HEK293 (cell line): ENCODE results near the gene CDIPT.

ENCODE experiments used
- CTCF ChIA-PET: fragments of 350-600 bp; formaldehyde crosslinking; extraction: SDS; loops from one replicate; lab custom pipeline; 2021; ENCODE audit warnings: antibody characterized with exemption; lab: Yijun Ruan, JAX
- POLR2A ChIA-PET: fragments of 300-600 bp; formaldehyde crosslinking; extraction: SDS; loops from one replicate; lab custom pipeline; 2020; ENCODE audit warnings: antibody characterized with exemption, inconsistent platforms; lab: Yijun Ruan, JAX
- H3K27ac ChIP-seq: fragments of 200-500 bp; sonication (Bioruptor generic); 2 replicates; pipeline ENCODE4 v1.5.1; 2014; ENCODE audit warnings: low read depth, low read length, control low read depth, inconsistent platforms; ENCODE audit errors: extremely low read depth
- H3K36me3 ChIP-seq, 2 experiments: fragments of 200-500 bp in 1 of 2; sonication (Bioruptor generic) in 1 of 2; 1 replicate in 1 of 2; 2 replicates in 1 of 2; pipeline ENCODE4 v1.5.1; 2014 to 2017; ENCODE audit warnings: inconsistent platforms in 2 of 2, low read length in 2 of 2; ENCODE audit not compliant: control insufficient read depth in 2 of 2, insufficient read depth in 1 of 2
- H3K4me1 ChIP-seq: fragments of 200-500 bp; sonication (Bioruptor generic); 2 replicates; pipeline ENCODE4 v1.5.1; 2014; ENCODE audit warnings: mild to moderate bottlenecking, low read length, inconsistent platforms; ENCODE audit not compliant: control insufficient read depth, insufficient read depth
- H3K4me3 ChIP-seq: 2 replicates; pipeline ENCODE4 v1.5.1; 2011; ENCODE audit warnings: low read depth, mild to moderate bottlenecking, control low read depth, low read length, moderate library complexity
- H3K9me3 ChIP-seq: fragments of 200-500 bp; sonication (Bioruptor generic); 2 replicates; pipeline ENCODE4 v1.5.1; 2014; ENCODE audit warnings: low read depth, low read length, inconsistent platforms; ENCODE audit not compliant: control insufficient read depth, insufficient read depth
- KLF7 ChIP-seq: fragments of 450-650 bp; formaldehyde crosslinking; IDR thresholded peaks from 2 replicates; pipeline ENCODE4 v1.5.1; 2016; ENCODE audit warnings: missing biosample characterization, missing genetic modification characterization, borderline replicate concordance
- MEIS1 ChIP-seq: sonication (generic); formaldehyde crosslinking; IDR thresholded peaks from 2 replicates; pipeline ENCODE4 v1.8.1; 2022; ENCODE audit warnings: missing genetic modification reagents, mild to moderate bottlenecking, borderline replicate concordance
- SALL2 ChIP-seq: fragments of 450-650 bp; formaldehyde crosslinking; IDR thresholded peaks from 2 replicates; pipeline ENCODE4 v1.5.0; 2017; ENCODE audit warnings: missing biosample characterization, mild to moderate bottlenecking, missing genetic modification characterization, borderline replicate concordance
- SP2 ChIP-seq: fragments of 450-650 bp; formaldehyde crosslinking; IDR thresholded peaks from 2 replicates; pipeline ENCODE4 v1.5.1; 2016; ENCODE audit warnings: missing biosample characterization, missing genetic modification characterization
- ZFP3 ChIP-seq: fragments of 450-650 bp; formaldehyde crosslinking; IDR thresholded peaks from 2 replicates; pipeline ENCODE4 v1.5.1; 2016; ENCODE audit warnings: low read depth, missing biosample characterization, missing genetic modification characterization
- ZNF10 ChIP-seq: fragments of 450-650 bp; formaldehyde crosslinking; IDR thresholded peaks from 2 replicates; pipeline ENCODE4 v1.5.1; 2017; ENCODE audit warnings: missing biosample characterization, missing genetic modification characterization
- ZNF138 ChIP-seq: fragments of 450-650 bp; formaldehyde crosslinking; IDR thresholded peaks from 2 replicates; pipeline ENCODE4 v1.5.1; 2016; ENCODE audit warnings: missing biosample characterization, missing genetic modification characterization, borderline replicate concordance
- ZNF302 ChIP-seq: fragments of 450-650 bp; formaldehyde crosslinking; IDR thresholded peaks from 2 replicates; pipeline ENCODE4 v1.5.1; 2016; ENCODE audit warnings: missing biosample characterization, missing genetic modification characterization, low read depth
- ZNF416 ChIP-seq: fragments of 450-650 bp; formaldehyde crosslinking; IDR thresholded peaks from 2 replicates; pipeline ENCODE4 v1.5.1; 2016; ENCODE audit warnings: missing biosample characterization, missing genetic modification characterization
- ZNF555 ChIP-seq: fragments of 450-650 bp; formaldehyde crosslinking; conservative IDR thresholded peaks from 2 replicates; pipeline ENCODE4 v1.5.1; 2017; ENCODE audit warnings: missing biosample characterization, mild to moderate bottlenecking, missing genetic modification characterization, inconsistent platforms
- ZNF596 ChIP-seq: fragments of 450-650 bp; IDR thresholded peaks from 2 replicates; pipeline ENCODE4 v1.5.0; 2018; ENCODE audit warnings: missing biosample characterization, mild to moderate bottlenecking, missing genetic modification characterization, moderate library complexity
- ZNF843 ChIP-seq: fragments of 450-650 bp; formaldehyde crosslinking; IDR thresholded peaks from 2 replicates; pipeline ENCODE4 v1.5.1; 2016; ENCODE audit warnings: missing biosample characterization, missing genetic modification characterization
- TF ChIP-seq, protein P1 (sequence below): fragments of 450-650 bp; formaldehyde crosslinking; conservative IDR thresholded peaks from 2 replicates; pipeline ENCODE4 v1.5.1; 2016; ENCODE audit warnings: low read depth, missing biosample characterization, missing genetic modification characterization
- TF ChIP-seq, protein P2 (sequence below): fragments of 450-650 bp; formaldehyde crosslinking; IDR thresholded peaks from 2 replicates; pipeline ENCODE4 v1.5.1; 2016; ENCODE audit warnings: missing biosample characterization, missing genetic modification characterization

Gene CDIPT

GRCh38 chr16:29843931-29844330 is 19.1 kb downstream of the CDIPT start (continued):
- TF ChIP-seq, protein P1, sequence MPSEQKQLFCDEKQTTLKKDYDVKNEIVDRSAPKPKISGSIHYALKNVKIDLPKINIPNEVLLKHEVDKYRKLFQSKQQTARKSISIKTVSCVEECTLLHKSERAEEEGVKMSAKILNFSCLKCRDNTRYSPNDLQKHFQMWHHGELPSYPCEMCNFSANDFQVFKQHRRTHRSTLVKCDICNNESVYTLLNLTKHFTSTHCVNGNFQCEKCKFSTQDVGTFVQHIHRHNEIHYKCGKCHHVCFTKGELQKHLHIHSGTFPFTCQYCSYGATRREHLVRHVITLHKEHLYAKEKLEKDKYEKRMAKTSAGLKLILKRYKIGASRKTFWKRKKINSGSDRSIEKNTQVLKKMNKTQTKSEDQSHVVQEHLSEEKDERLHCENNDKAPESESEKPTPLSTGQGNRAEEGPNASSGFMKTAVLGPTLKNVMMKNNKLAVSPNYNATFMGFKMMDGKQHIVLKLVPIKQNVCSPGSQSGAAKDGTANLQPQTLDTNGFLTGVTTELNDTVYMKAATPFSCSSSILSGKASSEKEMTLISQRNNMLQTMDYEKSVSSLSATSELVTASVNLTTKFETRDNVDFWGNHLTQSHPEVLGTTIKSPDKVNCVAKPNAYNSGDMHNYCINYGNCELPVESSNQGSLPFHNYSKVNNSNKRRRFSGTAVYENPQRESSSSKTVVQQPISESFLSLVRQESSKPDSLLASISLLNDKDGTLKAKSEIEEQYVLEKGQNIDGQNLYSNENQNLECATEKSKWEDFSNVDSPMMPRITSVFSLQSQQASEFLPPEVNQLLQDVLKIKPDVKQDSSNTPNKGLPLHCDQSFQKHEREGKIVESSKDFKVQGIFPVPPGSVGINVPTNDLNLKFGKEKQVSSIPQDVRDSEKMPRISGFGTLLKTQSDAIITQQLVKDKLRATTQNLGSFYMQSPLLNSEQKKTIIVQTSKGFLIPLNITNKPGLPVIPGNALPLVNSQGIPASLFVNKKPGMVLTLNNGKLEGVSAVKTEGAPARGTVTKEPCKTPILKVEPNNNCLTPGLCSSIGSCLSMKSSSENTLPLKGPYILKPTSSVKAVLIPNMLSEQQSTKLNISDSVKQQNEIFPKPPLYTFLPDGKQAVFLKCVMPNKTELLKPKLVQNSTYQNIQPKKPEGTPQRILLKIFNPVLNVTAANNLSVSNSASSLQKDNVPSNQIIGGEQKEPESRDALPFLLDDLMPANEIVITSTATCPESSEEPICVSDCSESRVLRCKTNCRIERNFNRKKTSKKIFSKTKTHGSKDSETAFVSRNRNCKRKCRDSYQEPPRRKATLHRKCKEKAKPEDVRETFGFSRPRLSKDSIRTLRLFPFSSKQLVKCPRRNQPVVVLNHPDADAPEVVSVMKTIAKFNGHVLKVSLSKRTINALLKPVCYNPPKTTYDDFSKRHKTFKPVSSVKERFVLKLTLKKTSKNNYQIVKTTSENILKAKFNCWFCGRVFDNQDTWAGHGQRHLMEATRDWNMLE (tag by site-specific recombination): no peak
- TF ChIP-seq ZNF10 (tag by site-specific recombination) (no peak), KLF7 (no peak), ZFP3 (tag by site-specific recombination) (no peak), ZNF138 (no peak)

DNA sequence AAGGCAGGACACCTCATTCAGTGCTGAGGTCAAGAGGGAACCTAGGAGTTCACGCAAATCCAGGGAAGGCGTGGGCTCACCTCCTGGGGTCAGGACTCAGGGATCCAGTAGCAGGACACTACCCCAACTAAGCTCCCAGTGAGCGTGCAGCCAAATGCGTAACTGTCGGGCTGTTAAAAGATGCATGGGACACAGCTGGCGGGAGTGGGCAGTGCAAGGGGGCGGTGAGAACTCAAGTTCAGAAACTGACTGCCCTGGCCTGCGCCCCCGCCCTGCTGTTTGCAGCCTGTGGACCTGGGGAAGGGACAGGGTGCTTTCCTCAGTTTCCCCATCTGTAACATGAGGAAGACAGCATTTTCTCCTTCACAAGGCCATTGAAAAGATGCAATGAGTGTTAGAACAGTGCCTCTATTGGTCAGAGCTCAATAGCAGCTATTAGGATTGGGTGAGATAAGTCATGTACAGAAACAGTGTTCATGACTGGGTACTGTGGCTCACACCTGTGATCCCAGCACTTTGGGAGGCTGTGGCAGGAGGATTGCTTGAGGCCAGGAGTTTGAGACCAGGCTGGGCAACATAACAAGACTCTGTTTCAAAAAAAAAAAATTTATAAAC is 20.2 kb downstream of the CDIPT start:
- no peak overlapping the region for H3K27ac ChIP-seq
- H3K36me3 ChIP-seq: peaks cover 0 to 9% of the 10 kb centered on the region in 2 experiments; a peak in 1 of 3 replicates
- ChIA-PET POLR2A (interaction anchor here (1.0 to 1.4 kb wide), 2 partner anchors 8 to 20 kb away, joined by 3 to 7 read pairs; no protein-coding TSS in a partner anchor), CTCF (interaction anchor here (0.6 to 1.4 kb wide), 5 partner anchors 19 to 186 kb away, joined by 3 to 4 read pairs (median 3); no protein-coding TSS in a partner anchor)
- H3K4me1 ChIP-seq: no peaks in the 10 kb centered on the region
- H3K4me3 ChIP-seq: no peak overlapping the region
- no peaks in the 10 kb centered on the region for H3K9me3 ChIP-seq
- 0 out of 2 replicates have a peak, but pooled peaks have one; percentile 9 for TF ChIP-seq SP2 (tag by site-specific recombination)
- TF ChIP-seq, protein P2, sequence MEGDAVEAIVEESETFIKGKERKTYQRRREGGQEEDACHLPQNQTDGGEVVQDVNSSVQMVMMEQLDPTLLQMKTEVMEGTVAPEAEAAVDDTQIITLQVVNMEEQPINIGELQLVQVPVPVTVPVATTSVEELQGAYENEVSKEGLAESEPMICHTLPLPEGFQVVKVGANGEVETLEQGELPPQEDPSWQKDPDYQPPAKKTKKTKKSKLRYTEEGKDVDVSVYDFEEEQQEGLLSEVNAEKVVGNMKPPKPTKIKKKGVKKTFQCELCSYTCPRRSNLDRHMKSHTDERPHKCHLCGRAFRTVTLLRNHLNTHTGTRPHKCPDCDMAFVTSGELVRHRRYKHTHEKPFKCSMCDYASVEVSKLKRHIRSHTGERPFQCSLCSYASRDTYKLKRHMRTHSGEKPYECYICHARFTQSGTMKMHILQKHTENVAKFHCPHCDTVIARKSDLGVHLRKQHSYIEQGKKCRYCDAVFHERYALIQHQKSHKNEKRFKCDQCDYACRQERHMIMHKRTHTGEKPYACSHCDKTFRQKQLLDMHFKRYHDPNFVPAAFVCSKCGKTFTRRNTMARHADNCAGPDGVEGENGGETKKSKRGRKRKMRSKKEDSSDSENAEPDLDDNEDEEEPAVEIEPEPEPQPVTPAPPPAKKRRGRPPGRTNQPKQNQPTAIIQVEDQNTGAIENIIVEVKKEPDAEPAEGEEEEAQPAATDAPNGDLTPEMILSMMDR: peak; percentile 49; the same call in 1 of the 2 replicates
- TF ChIP-seq ZFP3 (tag by site-specific recombination): peak; percentile 40; the same call in 1 of the 2 replicates
- no peak for TF ChIP-seq MEIS1 (CRISPR knock-in tag)

DNA sequence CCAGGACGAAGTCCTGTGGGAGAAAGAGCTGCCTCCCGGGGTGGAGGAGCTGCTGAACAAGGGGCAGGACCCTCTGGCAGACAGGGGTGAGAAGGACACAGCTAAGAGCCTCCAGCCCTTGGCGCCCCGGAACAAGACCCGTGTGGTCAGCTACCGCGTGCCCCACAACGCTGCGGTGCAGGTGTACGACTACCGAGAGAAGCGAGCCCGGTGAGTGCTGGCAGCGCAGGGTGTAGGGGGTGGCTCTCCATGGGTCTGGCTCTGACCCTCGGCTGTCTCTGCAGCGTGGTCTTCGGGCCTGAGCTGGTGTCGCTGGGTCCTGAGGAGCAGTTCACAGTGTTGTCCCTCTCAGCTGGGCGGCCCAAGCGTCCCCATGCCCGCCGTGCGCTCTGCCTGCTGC is 21.4 kb downstream of the CDIPT start:
- Histone ChIP-seq H3K9me3 (no peaks in the 10 kb centered on the region), H3K4me1 (no peaks in the 10 kb centered on the region), H3K27ac (no peak overlapping the region), H3K4me3 (no peak overlapping the region), H3K36me3 (peaks cover 0 to 3% of the 10 kb centered on the region in 2 experiments; a peak in 1 of 3 replicates)
- CTCF ChIA-PET: interaction anchor here (0.6 to 1.3 kb wide), 3 partner anchors 23 to 166 kb away, joined by 3 to 6 read pairs (median 3); partner anchors contain the start of gene PAGR1
- POLR2A ChIA-PET: no interaction called here
- TF ChIP-seq ZNF302 (tag by site-specific recombination): no peak
- TF ChIP-seq ZNF416 (tag by site-specific recombination): no peak
- no peak for TF ChIP-seq ZNF596 (tag by site-specific recombination)
- TF ChIP-seq ZNF843: no peak
- TF ChIP-seq SALL2 (tag by site-specific recombination): no peak
- no peak for TF ChIP-seq ZNF555 (tag by site-specific recombination)
